GM19372 (cell line): Measurements from ENCODE around the gene HDAC4.

Source experiments
- ATAC-seq: cut with Tn5 transposase; IDR thresholded peaks from one replicate; pipeline ENCODE4 v1.9.1; 2021; ENCODE audit warnings: mild to moderate bottlenecking, low read depth, moderate library complexity; ENCODE audit not compliant: unreplicated experiment

The HDAC4 gene

GRCh38 chr2:239429473-239430350 is 28.9 kb upstream of the HDAC4 start:
- ATAC-seq = no peak

- no peak for ATAC-seq
Observed at GRCh38 chr2:239425631-239426030, 24.8 kb upstream of the HDAC4 start.

GRCh38 chr2:239424337-239425045 is 23.7 kb upstream of the HDAC4 start:
- no peak for ATAC-seq

GRCh38 chr2:239423551-239423950 is 22.7 kb upstream of the HDAC4 start:
- no peak for ATAC-seq

- no peak for ATAC-seq
Observed at GRCh38 chr2:239421851-239422250, 21.0 kb upstream of the HDAC4 start.

- ATAC-seq = no peak
Observed at GRCh38 chr2:239420082-239420481, 19.3 kb upstream of the HDAC4 start.

GRCh38 chr2:239418918-239419317 is 18.1 kb upstream of the HDAC4 start:
- ATAC-seq = no peak

GRCh38 chr2:239412905-239413603 is 12.2 kb upstream of the HDAC4 start:
- no peak for ATAC-seq

GRCh38 chr2:239411549-239412319 is 10.9 kb upstream of the HDAC4 start:
- no peak for ATAC-seq

- no peak for ATAC-seq
Observed at GRCh38 chr2:239411117-239411516, 10.3 kb upstream of the HDAC4 start.

GRCh38 chr2:239409976-239410375 is 9.2 kb upstream of the HDAC4 start:
- ATAC-seq = no peak

GRCh38 chr2:239407112-239407511 is 6.3 kb upstream of the HDAC4 start:
- ATAC-seq = no peak

- no peak for ATAC-seq
Observed at GRCh38 chr2:239406316-239406995, 5.6 kb upstream of the HDAC4 start.

GRCh38 chr2:239405071-239405470 is 4.3 kb upstream of the HDAC4 start:
- ATAC-seq = no peak

- ATAC-seq = no peak
Observed at GRCh38 chr2:239402666-239403065, 1.8 kb upstream of the HDAC4 start.

GRCh38 chr2:239401881-239402233 is 1.0 kb upstream of the HDAC4 start:
- ATAC-seq = peak; percentile 4

- peak; percentile 86 for ATAC-seq
Observed at GRCh38 chr2:239401067-239401880, 454 bp upstream of the HDAC4 start.

- ATAC-seq = no peak
Observed at GRCh38 chr2:239399921-239400595, 762 bp downstream of the HDAC4 start.
